ENCODE data around the gene PTPN1. TPM values are rescaled to one million over a fixed set of nuclear protein-coding genes. Genes with fewer than 3 reads are reported as not detected.

The PTPN1 gene
- total and polyA plus RNA-seq, 2 donors (not counting 1 experiment from before 2014, with no cell fraction given) = 20.0 to 28.7 TPM

- Histone ChIP-seq H4K20me1 (ENCODE audit: control insufficient read depth, extremely low read depth, insufficient read depth, low read length) (no peaks in the 10 kb centered on the region), H3K36me3 (ENCODE audit: control insufficient read depth, insufficient read depth, low read length) (no peaks in the 10 kb centered on the region), H3K4me1 (ENCODE audit: control insufficient read depth, extremely low read depth, insufficient read depth, low read length) (no peaks in the 10 kb centered on the region), H3K27me3 (ENCODE audit: control insufficient read depth, insufficient read depth, low read length) (no peaks in the 10 kb centered on the region), H3K9ac (ENCODE audit: insufficient read depth, low read length) (no peak overlapping the region), H3K4me2 (ENCODE audit: extremely low read depth, insufficient read depth, low read length) (no peak overlapping the region), H2AFZ (ENCODE audit: low read length) (no peak overlapping the region), H3K9me3 (ENCODE audit: control insufficient read depth, insufficient read depth, low read depth, low read length) (no peaks in the 10 kb centered on the region), H3K27ac (ENCODE audit: insufficient read depth, low read length) (no peak overlapping the region), H3K4me3 (replicated peaks in 1 of 4; ENCODE audit: control extremely low read depth in 1 of 4, insufficient read depth in 1 of 4, low read depth in 3 of 4, low read length in 4 of 4) (no peak overlapping the region), H3K79me2 (ENCODE audit: control insufficient read depth, insufficient read depth, low read length) (no peaks in the 10 kb centered on the region)
- TF ChIP-seq CTCF (conservative IDR thresholded peaks at IDR 0.05 in 1 of 2, IDR thresholded peaks at IDR 0.05 in 1 of 2; ENCODE audit: low read depth in 1 of 2, low read length in 2 of 2) (no peak), EZH2 (IDR thresholded peaks at IDR 0.05; ENCODE audit: low read length, missing control alignments) (no peak)
- DNase-seq (ENCODE audit: low read depth in 2 of 2) = no peak
Measured at GRCh38 chr20:50609438-50609989, 99.3 kb downstream of the PTPN1 start.

- Histone ChIP-seq H3K4me3 (replicated peaks in 1 of 4; ENCODE audit: control extremely low read depth in 1 of 4, insufficient read depth in 1 of 4, low read depth in 3 of 4, low read length in 4 of 4) (no peak overlapping the region), H3K27me3 (ENCODE audit: control insufficient read depth, insufficient read depth, low read length) (no peaks in the 10 kb centered on the region), H3K27ac (ENCODE audit: insufficient read depth, low read length) (no peak overlapping the region), H3K36me3 (ENCODE audit: control insufficient read depth, insufficient read depth, low read length) (no peaks in the 10 kb centered on the region), H3K9me3 (ENCODE audit: control insufficient read depth, insufficient read depth, low read depth, low read length) (no peaks in the 10 kb centered on the region), H3K4me2 (ENCODE audit: extremely low read depth, insufficient read depth, low read length) (no peak overlapping the region), H4K20me1 (ENCODE audit: control insufficient read depth, extremely low read depth, insufficient read depth, low read length) (no peaks in the 10 kb centered on the region), H3K4me1 (ENCODE audit: control insufficient read depth, extremely low read depth, insufficient read depth, low read length) (no peaks in the 10 kb centered on the region), H3K79me2 (ENCODE audit: control insufficient read depth, insufficient read depth, low read length) (no peaks in the 10 kb centered on the region), H3K9ac (ENCODE audit: insufficient read depth, low read length) (no peak overlapping the region), H2AFZ (ENCODE audit: low read length) (no peak overlapping the region)
- TF ChIP-seq CTCF (conservative IDR thresholded peaks at IDR 0.05 in 1 of 2, IDR thresholded peaks at IDR 0.05 in 1 of 2; ENCODE audit: low read depth in 1 of 2, low read length in 2 of 2) = no peak
- no peak for TF ChIP-seq EZH2 (IDR thresholded peaks at IDR 0.05; ENCODE audit: low read length, missing control alignments)
- no peak for DNase-seq (ENCODE audit: low read depth in 2 of 2)
Measured at GRCh38 chr20:50610212-50610718, 100.1 kb downstream of the PTPN1 start.

- H3K79me2 ChIP-seq (ENCODE audit: control insufficient read depth, insufficient read depth, low read length) = no peaks in the 10 kb centered on the region
- no peaks in the 10 kb centered on the region for H4K20me1 ChIP-seq (ENCODE audit: control insufficient read depth, extremely low read depth, insufficient read depth, low read length)
- H3K4me3 ChIP-seq (replicated peaks in 1 of 4; ENCODE audit: control extremely low read depth in 1 of 4, insufficient read depth in 1 of 4, low read depth in 3 of 4, low read length in 4 of 4) = no peak overlapping the region
- H2AFZ ChIP-seq (ENCODE audit: low read length) = no peak overlapping the region
- no peaks in the 10 kb centered on the region for H3K36me3 ChIP-seq (ENCODE audit: control insufficient read depth, insufficient read depth, low read length)
- no peaks in the 10 kb centered on the region for H3K27me3 ChIP-seq (ENCODE audit: control insufficient read depth, insufficient read depth, low read length)
- peak in 1 of 2 donors; percentile 30 for DNase-seq (ENCODE audit: low read depth in 2 of 2)
- no peak overlapping the region for H3K9ac ChIP-seq (ENCODE audit: insufficient read depth, low read length)
- no peak overlapping the region for H3K4me2 ChIP-seq (ENCODE audit: extremely low read depth, insufficient read depth, low read length)
- H3K4me1 ChIP-seq (ENCODE audit: control insufficient read depth, extremely low read depth, insufficient read depth, low read length) = no peaks in the 10 kb centered on the region
- TF ChIP-seq EZH2 (IDR thresholded peaks at IDR 0.05; ENCODE audit: low read length, missing control alignments) (no peak), CTCF (conservative IDR thresholded peaks at IDR 0.05 in 1 of 2, IDR thresholded peaks at IDR 0.05 in 1 of 2; ENCODE audit: low read depth in 1 of 2, low read length in 2 of 2) (no peak)
- H3K9me3 ChIP-seq (ENCODE audit: control insufficient read depth, insufficient read depth, low read depth, low read length) = no peaks in the 10 kb centered on the region
- no peak overlapping the region for H3K27ac ChIP-seq (ENCODE audit: insufficient read depth, low read length)
Measured at GRCh38 chr20:50611128-50611810, 101.1 kb downstream of the PTPN1 start.
